MM.1S (cell line): Measurements from ENCODE around the gene ZMIZ1.

Source experiments
- DNase-seq: peaks from one replicate; pipeline ENCODE4 v3.0.0-alpha.2; 2015
- H2AFZ ChIP-seq: fragments of 300-600 bp; sonication (generic); 2 replicates; pipeline ENCODE4 v1.6.0; 2016; ENCODE audit warnings: antibody characterized with exemption, low read length
- H3F3A ChIP-seq: fragments of 300-600 bp; sonication (generic); 2 replicates; pipeline ENCODE4 v1.6.1; 2016; ENCODE audit warnings: mild to moderate bottlenecking, antibody characterized with exemption, low read length, moderate library complexity, mixed read lengths; ENCODE audit not compliant: insufficient read depth
- H3K27ac ChIP-seq: fragments of 300-600 bp; sonication (generic); 2 replicates; pipeline ENCODE4 v1.5.1; 2016; ENCODE audit warnings: mild to moderate bottlenecking, low read length
- H3K27me3 ChIP-seq: fragments of 300-600 bp; sonication (generic); replicated peaks from 2 replicates; pipeline ENCODE4 v1.6.0; 2016; ENCODE audit warnings: low read length; ENCODE audit not compliant: insufficient read depth
- H3K36me3 ChIP-seq: fragments of 300-600 bp; sonication (generic); replicated peaks from 2 replicates; pipeline ENCODE4 v1.6.1; 2016; ENCODE audit warnings: mild to moderate bottlenecking, low read length, mixed read lengths; ENCODE audit not compliant: insufficient read depth
- H3K4me1 ChIP-seq: fragments of 300-600 bp; sonication (generic); 2 replicates; pipeline ENCODE4 v1.6.1; 2016; ENCODE audit warnings: low read length, mixed read lengths
- H3K4me2 ChIP-seq: fragments of 300-600 bp; sonication (generic); 2 replicates; pipeline ENCODE4 v1.6.0; 2016; ENCODE audit warnings: low read depth, low read length
- H3K4me3 ChIP-seq: fragments of 300-600 bp; sonication (generic); 2 replicates; pipeline ENCODE4 v1.5.1; 2016; ENCODE audit warnings: low read length, mixed read lengths
- H3K79me2 ChIP-seq: fragments of 300-600 bp; sonication (generic); 2 replicates; pipeline ENCODE4 v1.6.1; 2016; ENCODE audit warnings: mixed run types, low read length, mixed read lengths
- H3K9ac ChIP-seq: fragments of 300-600 bp; sonication (generic); 2 replicates; pipeline ENCODE4 v1.6.1; 2016; ENCODE audit warnings: low read length, mixed read lengths
- H3K9me2 ChIP-seq: fragments of 300-600 bp; sonication (generic); replicated peaks from 2 replicates; pipeline ENCODE4 v1.6.1; 2016; ENCODE audit warnings: mild to moderate bottlenecking, low read length, mixed read lengths; ENCODE audit not compliant: insufficient read depth
- H3K9me3 ChIP-seq: fragments of 300-600 bp; sonication (generic); replicated peaks from 2 replicates; pipeline ENCODE4 v1.6.1; 2016; ENCODE audit warnings: mild to moderate bottlenecking, low read length, mixed read lengths; ENCODE audit not compliant: insufficient read depth
- H4K20me1 ChIP-seq: fragments of 300-600 bp; sonication (generic); 2 replicates; pipeline ENCODE4 v1.6.1; 2016; ENCODE audit warnings: mild to moderate bottlenecking, low read length, moderate library complexity, mixed read lengths; ENCODE audit not compliant: insufficient read depth
- EZH2 ChIP-seq: fragments of 300-600 bp; sonication (generic); optimal IDR thresholded peaks from 2 replicates; pipeline ENCODE3; 2017; ENCODE audit warnings: low read depth, mild to moderate bottlenecking, antibody characterized with exemption, low read length, mixed read lengths
- EZH2phosphoT487 ChIP-seq: fragments of 300-600 bp; sonication (generic); IDR thresholded peaks from 2 replicates; pipeline ENCODE4 v1.6.1; 2018; ENCODE audit warnings: antibody characterized with exemption, low read length
- TF ChIP-seq, protein P1 (sequence below): fragments of 300-600 bp; sonication (generic); IDR thresholded peaks from 2 replicates; pipeline ENCODE4 v1.5.1; 2016; ENCODE audit warnings: antibody characterized with exemption, low read length, mixed read lengths

Gene ZMIZ1

DNA sequence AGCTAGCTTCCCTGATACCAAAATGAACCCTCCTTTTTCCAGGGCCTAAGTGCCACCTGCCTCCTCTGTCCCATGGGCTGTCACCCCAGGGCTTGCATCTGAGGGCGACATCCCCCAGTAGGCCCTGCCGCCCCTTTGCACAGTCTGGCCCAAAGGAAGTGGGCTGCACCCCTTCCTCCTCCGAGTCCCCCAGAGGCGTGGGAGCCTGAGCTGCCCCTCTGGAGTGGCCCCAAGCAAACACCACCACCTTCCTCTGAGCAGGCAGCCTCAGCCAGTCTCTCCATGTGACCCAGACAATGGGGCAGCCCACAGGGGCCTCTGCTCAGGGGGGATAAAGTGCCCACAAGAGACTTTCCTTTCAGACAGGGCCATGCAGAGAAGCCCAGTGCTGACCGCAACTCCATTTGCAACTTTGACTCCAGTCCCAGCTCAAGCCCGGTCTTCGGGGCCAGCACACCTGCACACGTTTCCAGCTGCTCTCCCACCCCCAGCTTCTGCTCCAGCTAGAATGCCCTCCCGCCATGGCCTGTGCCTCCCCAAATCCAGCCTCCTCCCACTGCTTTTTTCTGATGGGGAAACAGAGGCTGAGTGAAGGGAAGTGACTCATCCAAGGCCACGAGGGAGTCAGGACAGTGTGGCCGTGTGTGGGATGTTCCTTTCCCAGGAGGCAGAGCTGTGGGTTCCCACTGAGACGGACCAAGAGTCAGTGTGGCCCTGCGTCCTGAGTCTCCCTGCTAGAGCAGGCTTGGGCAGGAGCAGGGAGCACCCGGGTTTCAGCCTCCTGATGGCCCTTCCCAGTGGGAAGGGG is 111.9 kb downstream of the ZMIZ1 start:
- H3K9ac ChIP-seq: no peak overlapping the region
- H3K4me1 ChIP-seq: no peaks in the 10 kb centered on the region
- no peak overlapping the region for H3K27ac ChIP-seq
- H3K9me2 ChIP-seq: no peaks in the 10 kb centered on the region
- no peak overlapping the region for H3K4me2 ChIP-seq
- H3F3A ChIP-seq: no peaks in the 10 kb centered on the region
- no peaks in the 10 kb centered on the region for H3K9me3 ChIP-seq
- no peaks in the 10 kb centered on the region for H3K27me3 ChIP-seq
- no peaks in the 10 kb centered on the region for H3K36me3 ChIP-seq
- no peak for TF ChIP-seq EZH2phosphoT487
- no peak for TF ChIP-seq EZH2
- TF ChIP-seq, protein P1, sequence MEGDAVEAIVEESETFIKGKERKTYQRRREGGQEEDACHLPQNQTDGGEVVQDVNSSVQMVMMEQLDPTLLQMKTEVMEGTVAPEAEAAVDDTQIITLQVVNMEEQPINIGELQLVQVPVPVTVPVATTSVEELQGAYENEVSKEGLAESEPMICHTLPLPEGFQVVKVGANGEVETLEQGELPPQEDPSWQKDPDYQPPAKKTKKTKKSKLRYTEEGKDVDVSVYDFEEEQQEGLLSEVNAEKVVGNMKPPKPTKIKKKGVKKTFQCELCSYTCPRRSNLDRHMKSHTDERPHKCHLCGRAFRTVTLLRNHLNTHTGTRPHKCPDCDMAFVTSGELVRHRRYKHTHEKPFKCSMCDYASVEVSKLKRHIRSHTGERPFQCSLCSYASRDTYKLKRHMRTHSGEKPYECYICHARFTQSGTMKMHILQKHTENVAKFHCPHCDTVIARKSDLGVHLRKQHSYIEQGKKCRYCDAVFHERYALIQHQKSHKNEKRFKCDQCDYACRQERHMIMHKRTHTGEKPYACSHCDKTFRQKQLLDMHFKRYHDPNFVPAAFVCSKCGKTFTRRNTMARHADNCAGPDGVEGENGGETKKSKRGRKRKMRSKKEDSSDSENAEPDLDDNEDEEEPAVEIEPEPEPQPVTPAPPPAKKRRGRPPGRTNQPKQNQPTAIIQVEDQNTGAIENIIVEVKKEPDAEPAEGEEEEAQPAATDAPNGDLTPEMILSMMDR: no peak
- no peak overlapping the region for H3K4me3 ChIP-seq
- no peak for DNase-seq
- no peaks in the 10 kb centered on the region for H4K20me1 ChIP-seq
- H2AFZ ChIP-seq: no peak overlapping the region
- no peaks in the 10 kb centered on the region for H3K79me2 ChIP-seq

GRCh38 chr10:79181227-79181626 is 112.5 kb downstream of the ZMIZ1 start:
- no peak for DNase-seq
- no peak overlapping the region for H2AFZ ChIP-seq
- no peaks in the 10 kb centered on the region for H4K20me1 ChIP-seq
- no peaks in the 10 kb centered on the region for H3K4me1 ChIP-seq
- H3K4me2 ChIP-seq: no peak overlapping the region
- no peaks in the 10 kb centered on the region for H3K79me2 ChIP-seq
- H3K9me2 ChIP-seq: no peaks in the 10 kb centered on the region
- no peaks in the 10 kb centered on the region for H3K27me3 ChIP-seq
- no peak overlapping the region for H3K27ac ChIP-seq
- no peak for TF ChIP-seq EZH2phosphoT487
- TF ChIP-seq EZH2: no peak
- TF ChIP-seq, protein P1: no peak
- H3K36me3 ChIP-seq: no peaks in the 10 kb centered on the region
- no peak overlapping the region for H3K9ac ChIP-seq
- H3K9me3 ChIP-seq: no peaks in the 10 kb centered on the region
- no peaks in the 10 kb centered on the region for H3F3A ChIP-seq
- H3K4me3 ChIP-seq: no peak overlapping the region

DNA sequence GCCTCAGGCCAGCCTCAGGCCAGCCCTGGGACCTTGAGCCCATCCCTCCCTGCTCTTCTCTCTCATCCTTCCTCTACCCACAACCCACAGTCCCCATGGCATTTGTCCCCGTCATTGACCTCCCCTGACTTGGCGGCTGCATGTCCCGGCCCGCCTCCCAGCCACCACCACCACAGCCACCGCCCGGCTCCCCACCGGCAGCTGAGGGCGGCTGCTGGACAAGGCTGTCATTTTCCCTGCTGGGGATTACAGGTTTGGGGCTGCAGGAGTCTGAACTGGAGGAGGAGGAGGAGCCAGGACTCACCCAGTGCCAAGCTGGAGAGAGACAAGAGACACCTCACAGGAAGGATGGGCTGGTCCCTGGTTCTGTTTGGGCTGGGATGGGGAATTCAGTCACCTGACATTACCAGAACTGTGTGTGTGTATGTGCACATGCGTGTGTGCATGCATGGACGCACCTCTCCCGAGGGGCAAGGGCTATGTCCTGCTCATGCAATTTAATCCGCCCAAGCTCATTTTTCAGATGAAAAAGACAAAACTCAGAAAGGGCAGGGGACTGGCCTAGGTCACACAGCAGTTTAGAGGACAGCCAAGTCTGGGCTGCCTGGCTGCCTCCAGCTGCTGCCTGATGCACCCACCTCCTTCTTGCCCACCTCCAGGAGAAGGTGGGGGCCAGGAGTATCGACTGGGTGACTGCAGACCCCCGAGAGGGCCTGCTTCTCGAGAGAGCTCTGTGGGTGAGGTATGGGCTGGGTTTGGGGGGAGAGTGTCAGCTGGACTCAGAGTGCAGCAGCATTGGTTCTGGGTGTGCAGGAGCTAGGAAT is 113.1 kb downstream of the ZMIZ1 start:
- no peaks in the 10 kb centered on the region for H3K79me2 ChIP-seq
- no peaks in the 10 kb centered on the region for H4K20me1 ChIP-seq
- no peak overlapping the region for H3K9ac ChIP-seq
- H3K4me3 ChIP-seq: no peak overlapping the region
- no peak for DNase-seq
- H3K27me3 ChIP-seq: no peaks in the 10 kb centered on the region
- TF ChIP-seq, protein P1: no peak
- TF ChIP-seq EZH2 (no peak), EZH2phosphoT487 (no peak)
- no peaks in the 10 kb centered on the region for H3F3A ChIP-seq
- no peaks in the 10 kb centered on the region for H3K36me3 ChIP-seq
- no peaks in the 10 kb centered on the region for H3K9me3 ChIP-seq
- no peak overlapping the region for H3K27ac ChIP-seq
- no peaks in the 10 kb centered on the region for H3K9me2 ChIP-seq
- no peak overlapping the region for H3K4me2 ChIP-seq
- no peak overlapping the region for H2AFZ ChIP-seq
- H3K4me1 ChIP-seq: no peaks in the 10 kb centered on the region
